OCI-LY1 (cell line): Measurements from ENCODE around the gene DEGS2.
"Not testable (repeated sequence)": the region's sequence is repeated elsewhere in the genome, so short reads cannot be mapped to it uniquely, and the experiment has no call there.

Experiments
- EZH2 ChIP-seq: fragments of 200-600 bp; sonication (generic), shearing (Covaris generic); IDR thresholded peaks from 2 replicates; pipeline ENCODE4 v1.8.0; 2017; ENCODE audit warnings: borderline replicate concordance, mixed run types, mild to moderate bottlenecking, antibody characterized with exemption, low read length, moderate library complexity, mixed read lengths
- TF ChIP-seq, protein P1 (sequence below): fragments of 200-600 bp; sonication (generic), shearing (Covaris generic); IDR thresholded peaks from 2 replicates; pipeline ENCODE4 v1.5.1; 2017; ENCODE audit warnings: mild to moderate bottlenecking, antibody characterized with exemption, low read length, moderate library complexity, mixed read lengths

DNA sequence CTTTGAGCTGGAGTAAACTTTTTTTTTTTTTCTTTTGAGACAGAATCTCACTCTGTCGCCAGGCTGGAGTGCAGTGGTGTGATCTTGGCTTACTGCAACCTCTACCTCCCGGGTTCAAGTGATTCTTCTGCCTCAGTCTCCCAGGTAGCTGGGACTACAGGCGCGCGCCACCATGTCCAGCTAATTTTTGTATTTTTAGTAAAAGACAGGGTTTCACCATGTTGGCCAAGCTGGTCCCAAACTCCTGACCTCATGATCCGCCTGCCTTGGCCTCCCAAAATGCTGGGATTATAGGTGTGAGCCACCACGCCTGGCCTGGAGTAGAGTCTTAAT lies 45.4 kb upstream of the DEGS2 start:
- TF ChIP-seq, protein P1, sequence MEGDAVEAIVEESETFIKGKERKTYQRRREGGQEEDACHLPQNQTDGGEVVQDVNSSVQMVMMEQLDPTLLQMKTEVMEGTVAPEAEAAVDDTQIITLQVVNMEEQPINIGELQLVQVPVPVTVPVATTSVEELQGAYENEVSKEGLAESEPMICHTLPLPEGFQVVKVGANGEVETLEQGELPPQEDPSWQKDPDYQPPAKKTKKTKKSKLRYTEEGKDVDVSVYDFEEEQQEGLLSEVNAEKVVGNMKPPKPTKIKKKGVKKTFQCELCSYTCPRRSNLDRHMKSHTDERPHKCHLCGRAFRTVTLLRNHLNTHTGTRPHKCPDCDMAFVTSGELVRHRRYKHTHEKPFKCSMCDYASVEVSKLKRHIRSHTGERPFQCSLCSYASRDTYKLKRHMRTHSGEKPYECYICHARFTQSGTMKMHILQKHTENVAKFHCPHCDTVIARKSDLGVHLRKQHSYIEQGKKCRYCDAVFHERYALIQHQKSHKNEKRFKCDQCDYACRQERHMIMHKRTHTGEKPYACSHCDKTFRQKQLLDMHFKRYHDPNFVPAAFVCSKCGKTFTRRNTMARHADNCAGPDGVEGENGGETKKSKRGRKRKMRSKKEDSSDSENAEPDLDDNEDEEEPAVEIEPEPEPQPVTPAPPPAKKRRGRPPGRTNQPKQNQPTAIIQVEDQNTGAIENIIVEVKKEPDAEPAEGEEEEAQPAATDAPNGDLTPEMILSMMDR: not testable (repeated sequence)
- TF ChIP-seq EZH2: not testable (repeated sequence)
